DOHH2 (cell line): ENCODE measurements around the gene MVP.

Experiments
- H3F3A ChIP-seq: fragments of 200-600 bp; sonication (generic), shearing (Covaris generic); 2 replicates; pipeline ENCODE4 v1.6.0; 2016; ENCODE audit warnings: antibody characterized with exemption, mild to moderate bottlenecking; ENCODE audit not compliant: control insufficient read depth, insufficient read depth
- H3K27ac ChIP-seq: fragments of 200-600 bp; sonication (generic); 2 replicates; pipeline ENCODE4 v1.5.1; 2014; ENCODE audit warnings: low read depth, mild to moderate bottlenecking, low read length, moderate library complexity
- H3K27me3 ChIP-seq: fragments of 200-600 bp; sonication (generic); 2 replicates; pipeline ENCODE4 v1.6.1; 2014; ENCODE audit warnings: mild to moderate bottlenecking, low read length, mixed read lengths; ENCODE audit not compliant: control insufficient read depth
- H3K36me3 ChIP-seq: fragments of 200-600 bp; sonication (generic); 2 replicates; pipeline ENCODE4 v1.6.1; 2014; ENCODE audit warnings: mild to moderate bottlenecking, low read length, moderate library complexity, mixed read lengths; ENCODE audit not compliant: control insufficient read depth
- H3K4me1 ChIP-seq: fragments of 200-600 bp; sonication (generic); 2 replicates; pipeline ENCODE4 v1.6.1; 2014; ENCODE audit warnings: mild to moderate bottlenecking, low read length, mixed read lengths; ENCODE audit not compliant: control insufficient read depth
- H3K4me2 ChIP-seq: fragments of 200-600 bp; sonication (generic); 2 replicates; pipeline ENCODE4 v1.6.0; 2014; ENCODE audit warnings: mild to moderate bottlenecking, low read length, moderate library complexity
- H3K4me3 ChIP-seq: fragments of 200-600 bp; sonication (generic); 2 replicates; pipeline ENCODE4 v1.5.1; 2014; ENCODE audit warnings: mild to moderate bottlenecking, low read length, mixed read lengths
- H3K79me2 ChIP-seq: fragments of 200-600 bp; sonication (generic); 2 replicates; pipeline ENCODE4 v1.6.1; 2014; ENCODE audit warnings: mild to moderate bottlenecking, low read length, mixed read lengths; ENCODE audit not compliant: control insufficient read depth
- H3K9me2 ChIP-seq: fragments of 200-600 bp; sonication (generic); replicated peaks from 2 replicates; pipeline ENCODE4 v1.6.1; 2014; ENCODE audit warnings: mild to moderate bottlenecking, low read length, mixed read lengths; ENCODE audit not compliant: control insufficient read depth
- H3K9me3 ChIP-seq: fragments of 200-600 bp; sonication (generic); 2 replicates; pipeline ENCODE4 v1.6.1; 2014; ENCODE audit warnings: antibody characterized with exemption, low read length, mixed read lengths; ENCODE audit not compliant: control insufficient read depth, insufficient read depth
- H4K20me1 ChIP-seq: fragments of 200-600 bp; sonication (generic); 2 replicates; pipeline ENCODE4 v1.6.0; 2014; ENCODE audit warnings: low read depth, mild to moderate bottlenecking, antibody characterized with exemption, low read length, moderate library complexity; ENCODE audit not compliant: control insufficient read depth, insufficient read depth
- EZH2phosphoT487 ChIP-seq: fragments of 200-600 bp; sonication (generic); IDR thresholded peaks from 2 replicates; pipeline ENCODE4 v1.6.1; 2017; ENCODE audit warnings: borderline replicate concordance, mild to moderate bottlenecking, antibody characterized with exemption, low read length, moderate library complexity, mixed read lengths
- TF ChIP-seq, protein P1 (sequence below): fragments of 200-600 bp; sonication (generic); IDR thresholded peaks from one replicate; pipeline ENCODE4 v1.5.1; 2014; ENCODE audit warnings: antibody characterized with exemption, mild to moderate bottlenecking, low read depth, low read length; ENCODE audit not compliant: poor library complexity, severe bottlenecking

MVP gene

GRCh38 chr16:29873319-29873718 is 53.1 kb downstream of the MVP start:
- Histone ChIP-seq H3K9me2 (no peaks in the 10 kb centered on the region), H3F3A (no peaks in the 10 kb centered on the region), H3K9me3 (no peaks in the 10 kb centered on the region), H3K4me3 (no peak overlapping the region), H3K4me1 (peaks cover 9% of the 10 kb centered on the region), H4K20me1 (no peaks in the 10 kb centered on the region), H3K79me2 (no peaks in the 10 kb centered on the region), H3K36me3 (no peaks in the 10 kb centered on the region), H3K27me3 (no peaks in the 10 kb centered on the region), H3K4me2 (no peak overlapping the region), H3K27ac (no peak overlapping the region)
- TF ChIP-seq, protein P1, sequence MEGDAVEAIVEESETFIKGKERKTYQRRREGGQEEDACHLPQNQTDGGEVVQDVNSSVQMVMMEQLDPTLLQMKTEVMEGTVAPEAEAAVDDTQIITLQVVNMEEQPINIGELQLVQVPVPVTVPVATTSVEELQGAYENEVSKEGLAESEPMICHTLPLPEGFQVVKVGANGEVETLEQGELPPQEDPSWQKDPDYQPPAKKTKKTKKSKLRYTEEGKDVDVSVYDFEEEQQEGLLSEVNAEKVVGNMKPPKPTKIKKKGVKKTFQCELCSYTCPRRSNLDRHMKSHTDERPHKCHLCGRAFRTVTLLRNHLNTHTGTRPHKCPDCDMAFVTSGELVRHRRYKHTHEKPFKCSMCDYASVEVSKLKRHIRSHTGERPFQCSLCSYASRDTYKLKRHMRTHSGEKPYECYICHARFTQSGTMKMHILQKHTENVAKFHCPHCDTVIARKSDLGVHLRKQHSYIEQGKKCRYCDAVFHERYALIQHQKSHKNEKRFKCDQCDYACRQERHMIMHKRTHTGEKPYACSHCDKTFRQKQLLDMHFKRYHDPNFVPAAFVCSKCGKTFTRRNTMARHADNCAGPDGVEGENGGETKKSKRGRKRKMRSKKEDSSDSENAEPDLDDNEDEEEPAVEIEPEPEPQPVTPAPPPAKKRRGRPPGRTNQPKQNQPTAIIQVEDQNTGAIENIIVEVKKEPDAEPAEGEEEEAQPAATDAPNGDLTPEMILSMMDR, result no peak
- no peak for TF ChIP-seq EZH2phosphoT487

GRCh38 chr16:29875206-29875605 is 54.9 kb downstream of the MVP start:
- no peak overlapping the region for H3K4me2 ChIP-seq
- TF ChIP-seq, protein P1, result no peak
- TF ChIP-seq EZH2phosphoT487, result no peak
- no peak overlapping the region for H3K27ac ChIP-seq
- H3K9me2 ChIP-seq, result no peaks in the 10 kb centered on the region
- no peak overlapping the region for H3K4me3 ChIP-seq
- peaks cover 9% of the 10 kb centered on the region for H3K4me1 ChIP-seq
- no peaks in the 10 kb centered on the region for H3K9me3 ChIP-seq
- H3K79me2 ChIP-seq, result no peaks in the 10 kb centered on the region
- no peaks in the 10 kb centered on the region for H3K36me3 ChIP-seq
- H3K27me3 ChIP-seq, result no peaks in the 10 kb centered on the region
- H3F3A ChIP-seq, result no peaks in the 10 kb centered on the region
- H4K20me1 ChIP-seq, result no peaks in the 10 kb centered on the region

DNA sequence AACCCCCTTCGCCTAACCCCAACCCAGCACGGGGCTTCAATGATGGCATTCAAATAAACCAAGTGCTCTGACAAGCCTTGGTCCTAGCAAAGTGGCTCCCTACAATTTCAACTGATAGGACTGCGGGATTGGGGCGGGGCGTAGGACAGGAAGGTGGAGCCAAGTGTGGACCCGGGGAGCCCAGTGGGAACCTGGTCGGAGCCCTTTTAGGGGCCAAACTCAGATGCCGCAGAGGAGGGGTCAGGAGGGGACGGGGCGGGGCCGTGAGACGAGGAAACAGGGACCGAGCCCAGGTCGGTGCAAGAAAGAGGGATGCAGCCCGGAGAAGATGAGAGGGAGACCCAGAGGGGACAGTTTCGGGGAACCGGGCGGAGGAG is 55.9 kb downstream of the MVP start:
- Histone ChIP-seq H3K27ac (no peak overlapping the region), H3K4me2 (no peak overlapping the region)

DNA sequence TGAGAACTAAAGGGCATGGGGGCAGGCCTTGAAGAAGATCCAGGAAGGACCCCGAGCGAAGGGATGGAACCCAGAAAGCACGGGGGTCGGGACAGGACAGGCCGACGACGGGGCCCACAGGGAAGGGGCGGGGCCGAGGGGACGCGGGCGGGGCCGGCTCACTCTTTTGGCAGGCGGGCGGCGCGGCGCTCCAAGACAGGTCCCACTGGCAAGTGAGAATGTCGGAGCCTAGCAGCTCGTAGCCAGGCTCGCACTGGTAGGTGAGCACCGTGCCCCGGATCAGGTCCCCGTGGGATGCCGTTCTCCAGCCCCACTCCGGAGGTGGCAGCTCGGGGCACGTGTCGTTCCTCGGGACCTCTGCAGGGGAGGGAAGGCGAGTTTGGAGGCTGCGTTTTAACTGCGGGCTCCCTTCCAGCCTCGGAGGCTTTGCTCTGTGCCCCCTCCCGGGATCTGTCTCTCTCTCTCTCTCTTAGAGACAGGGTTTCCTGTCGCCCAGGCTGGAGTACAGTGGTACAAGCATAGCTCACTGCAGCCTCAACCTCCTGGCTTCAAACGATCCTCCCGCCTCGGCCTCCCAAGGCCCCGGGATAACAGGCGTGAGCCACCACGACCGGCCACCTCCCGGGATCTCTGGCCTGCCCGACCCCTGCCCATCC is 56.5 kb downstream of the MVP start:
- Histone ChIP-seq H3K4me3 (no peak overlapping the region), H3K27ac (no peak overlapping the region), H3K79me2 (no peaks in the 10 kb centered on the region), H3K36me3 (no peaks in the 10 kb centered on the region), H3K4me2 (peak overlapping the region; percentile 22; the same call in 1 of the 2 replicates), H3F3A (no peaks in the 10 kb centered on the region), H4K20me1 (no peaks in the 10 kb centered on the region), H3K9me3 (no peaks in the 10 kb centered on the region), H3K9me2 (no peaks in the 10 kb centered on the region), H3K27me3 (no peaks in the 10 kb centered on the region), H3K4me1 (peaks cover 9% of the 10 kb centered on the region)
- TF ChIP-seq, protein P1, result no peak
- no peak for TF ChIP-seq EZH2phosphoT487

More for the DNA sequence above, 55.9 kb downstream of the MVP start:
- Histone ChIP-seq H3K79me2 (no peaks in the 10 kb centered on the region), H3K27me3 (no peaks in the 10 kb centered on the region), H3K4me3 (no peak overlapping the region), H3K36me3 (no peaks in the 10 kb centered on the region), H4K20me1 (no peaks in the 10 kb centered on the region), H3K9me3 (no peaks in the 10 kb centered on the region), H3K9me2 (no peaks in the 10 kb centered on the region), H3K4me1 (peaks cover 9% of the 10 kb centered on the region), H3F3A (no peaks in the 10 kb centered on the region)
- no peak for TF ChIP-seq EZH2phosphoT487
